ENCODE results near the gene CPA3. TPM values are rescaled to one million over a fixed set of nuclear protein-coding genes. Genes with fewer than 3 reads are reported as not detected.
A peak's percentile ranks its signal among the peaks of the same experiment; 100 is the strongest.

CPA3 gene
- total and polyA plus RNA-seq, 4 donors, result 2.2 to 37.4 (median 2.5) TPM

DNA sequence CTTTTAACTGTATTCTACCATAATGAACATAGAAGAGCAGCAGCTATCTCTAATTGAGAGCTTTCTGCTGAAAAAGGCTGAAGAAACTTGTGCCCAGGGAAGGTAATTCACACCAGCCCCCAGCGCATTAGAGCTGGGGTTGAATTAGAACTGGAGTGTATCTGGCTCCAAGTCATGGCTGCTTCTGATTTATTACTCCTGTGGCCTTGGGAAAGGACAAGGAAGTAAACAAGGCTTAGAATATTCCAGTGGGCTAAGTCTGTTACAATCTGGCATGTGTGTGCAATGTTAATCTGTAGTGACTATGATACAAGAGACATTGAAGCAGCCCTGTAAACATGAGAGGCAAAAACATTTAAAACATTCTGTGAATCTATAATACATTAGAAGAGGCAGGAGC lies 18.1 kb downstream of the CPA3 start:
- Histone ChIP-seq H3K27me3 (ENCODE audit: control insufficient read depth in 3 of 3, insufficient read depth in 3 of 3, low read length in 2 of 3) (no peaks in the 10 kb centered on the region), H3K36me3 (ENCODE audit: control insufficient read depth in 4 of 4, insufficient read depth in 4 of 4, low read length in 4 of 4) (no peaks in the 10 kb centered on the region), H3K9me3 (ENCODE audit: control insufficient read depth in 4 of 4, insufficient read depth in 3 of 4, low read length in 3 of 4) (no peaks in the 10 kb centered on the region), H3K4me1 (ENCODE audit: control insufficient read depth in 5 of 5, insufficient read depth in 5 of 5, low read length in 5 of 5) (peaks cover 0 to 8% (median 0%) of the 10 kb centered on the region in 5 donors), H3K27ac (ENCODE audit: low read depth in 1 of 2, low read length in 1 of 2) (no peak overlapping the region), H3K4me3 (no peak overlapping the region), H3K9ac (ENCODE audit: insufficient read depth in 1 of 2, low read length in 2 of 2) (no peak overlapping the region)
- 67 to 79% methylated on average over 1 of the region's 1 CpG for WGBS, 2 donors
- DNase-seq, result peak in 2 of 3 donors; percentile 13 to 26
- ATAC-seq (ENCODE audit: insufficient read depth, low FRiP score), result no peak
- no peak for TF ChIP-seq CTCF (IDR thresholded peaks at IDR 0.05; ENCODE audit: control extremely low read depth, extremely low read depth)

GRCh38 chr3:148884261-148884660 lies 19.2 kb downstream of the CPA3 start:
- DNase-seq, result no peak
- Histone ChIP-seq H3K27ac (ENCODE audit: low read depth in 1 of 2, low read length in 1 of 2) (no peak overlapping the region), H3K9ac (ENCODE audit: insufficient read depth in 1 of 2, low read length in 2 of 2) (no peak overlapping the region), H3K27me3 (ENCODE audit: control insufficient read depth in 3 of 3, insufficient read depth in 3 of 3, low read length in 2 of 3) (no peaks in the 10 kb centered on the region), H3K36me3 (ENCODE audit: control insufficient read depth in 4 of 4, insufficient read depth in 4 of 4, low read length in 4 of 4) (no peaks in the 10 kb centered on the region), H3K4me3 (no peak overlapping the region), H3K9me3 (ENCODE audit: control insufficient read depth in 4 of 4, insufficient read depth in 3 of 4, low read length in 3 of 4) (no peaks in the 10 kb centered on the region), H3K4me1 (ENCODE audit: control insufficient read depth in 5 of 5, insufficient read depth in 5 of 5, low read length in 5 of 5) (peaks cover 0 to 8% (median 0%) of the 10 kb centered on the region in 5 donors)
- ATAC-seq (ENCODE audit: insufficient read depth, low FRiP score), result no peak
- no peak for TF ChIP-seq CTCF (IDR thresholded peaks at IDR 0.05; ENCODE audit: control extremely low read depth, extremely low read depth)

DNA sequence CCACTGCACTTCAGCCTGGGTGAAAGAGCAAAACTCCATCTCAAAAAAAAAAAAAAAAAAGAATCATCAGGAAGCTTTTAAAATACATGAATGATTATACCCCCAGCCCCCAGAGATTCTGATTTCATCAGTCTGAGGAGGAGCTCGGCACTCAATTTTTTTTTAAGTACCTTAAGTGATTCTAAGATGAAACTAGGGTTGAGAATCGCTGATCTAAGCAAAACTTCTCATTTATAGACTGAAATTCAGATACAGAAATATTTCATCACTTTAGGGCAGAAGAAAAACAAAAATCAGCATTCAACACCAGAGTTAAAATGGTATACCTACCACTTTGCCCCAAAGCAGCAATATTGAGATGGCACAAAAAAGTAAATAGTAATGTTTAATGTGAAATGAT lies 24.7 kb downstream of the CPA3 start:
- 84 to 89% methylated on average over 2 of the region's 2 CpGs for WGBS, 2 donors
- no peak for TF ChIP-seq CTCF (IDR thresholded peaks at IDR 0.05; ENCODE audit: control extremely low read depth, extremely low read depth)
- no peak for ATAC-seq (ENCODE audit: insufficient read depth, low FRiP score)

GRCh38 chr3:148896062-148896461 lies 31.0 kb downstream of the CPA3 start:
- ATAC-seq (ENCODE audit: insufficient read depth, low FRiP score), result no peak
- Histone ChIP-seq H3K4me1 (ENCODE audit: control insufficient read depth in 5 of 5, insufficient read depth in 5 of 5, low read length in 5 of 5) (no peaks in the 10 kb centered on the region), H3K9me3 (ENCODE audit: control insufficient read depth in 4 of 4, insufficient read depth in 3 of 4, low read length in 3 of 4) (no peaks in the 10 kb centered on the region), H3K27me3 (ENCODE audit: control insufficient read depth in 3 of 3, insufficient read depth in 3 of 3, low read length in 2 of 3) (no peaks in the 10 kb centered on the region), H3K9ac (ENCODE audit: insufficient read depth in 1 of 2, low read length in 2 of 2) (no peak overlapping the region), H3K27ac (ENCODE audit: low read depth in 1 of 2, low read length in 1 of 2) (no peak overlapping the region), H3K4me3 (no peak overlapping the region), H3K36me3 (ENCODE audit: control insufficient read depth in 4 of 4, insufficient read depth in 4 of 4, low read length in 4 of 4) (no peaks in the 10 kb centered on the region)
- 73 to 83% methylated on average over 3 of the region's 3 CpGs for WGBS, 2 donors
- DNase-seq, result no peak
- no peak for TF ChIP-seq CTCF (IDR thresholded peaks at IDR 0.05; ENCODE audit: control extremely low read depth, extremely low read depth)

More for the DNA sequence above, 24.7 kb downstream of the CPA3 start:
- no peak overlapping the region for H3K27ac ChIP-seq (ENCODE audit: low read depth in 1 of 2, low read length in 1 of 2)
- H3K36me3 ChIP-seq (ENCODE audit: control insufficient read depth in 4 of 4, insufficient read depth in 4 of 4, low read length in 4 of 4), result no peaks in the 10 kb centered on the region
- H3K9me3 ChIP-seq (ENCODE audit: control insufficient read depth in 4 of 4, insufficient read depth in 3 of 4, low read length in 3 of 4), result no peaks in the 10 kb centered on the region
- no peak overlapping the region for H3K9ac ChIP-seq (ENCODE audit: insufficient read depth in 1 of 2, low read length in 2 of 2)
- H3K4me1 ChIP-seq (ENCODE audit: control insufficient read depth in 5 of 5, insufficient read depth in 5 of 5, low read length in 5 of 5), result no peaks in the 10 kb centered on the region
- DNase-seq, result no peak
- H3K4me3 ChIP-seq, result no peak overlapping the region
- H3K27me3 ChIP-seq (ENCODE audit: control insufficient read depth in 3 of 3, insufficient read depth in 3 of 3, low read length in 2 of 3), result no peaks in the 10 kb centered on the region

Measured in lung (tissue), 12 donors.